GM10248 (cell line): ENCODE data around the gene COL4A2.

Source experiments
- CTCF ChIA-PET: fragments of 300-600 bp; sonication (Branson Sonifier 250); formaldehyde crosslinking; extraction: SDS; loops from one replicate; lab custom pipeline; 2021; ENCODE audit warnings: antibody characterized with exemption; lab: Yijun Ruan, JAX
- POLR2A ChIA-PET: fragments of 350-650 bp; sonication (Branson Sonifier 250); formaldehyde crosslinking; extraction: SDS; loops from one replicate; lab custom pipeline; 2020; ENCODE audit warnings: antibody characterized with exemption; lab: Yijun Ruan, JAX
- DNase-seq: peaks from one replicate; pipeline ENCODE4 v3.0.0; 2012; ENCODE audit errors: extremely low spot score
- TF ChIP-seq, protein P1 (sequence below): IDR thresholded peaks from 2 replicates; pipeline ENCODE4 v1.5.1; 2012; ENCODE audit warnings: mild to moderate bottlenecking, low read depth; ENCODE audit errors: extremely low read depth, missing control alignments, control extremely low read depth

The COL4A2 gene

DNA sequence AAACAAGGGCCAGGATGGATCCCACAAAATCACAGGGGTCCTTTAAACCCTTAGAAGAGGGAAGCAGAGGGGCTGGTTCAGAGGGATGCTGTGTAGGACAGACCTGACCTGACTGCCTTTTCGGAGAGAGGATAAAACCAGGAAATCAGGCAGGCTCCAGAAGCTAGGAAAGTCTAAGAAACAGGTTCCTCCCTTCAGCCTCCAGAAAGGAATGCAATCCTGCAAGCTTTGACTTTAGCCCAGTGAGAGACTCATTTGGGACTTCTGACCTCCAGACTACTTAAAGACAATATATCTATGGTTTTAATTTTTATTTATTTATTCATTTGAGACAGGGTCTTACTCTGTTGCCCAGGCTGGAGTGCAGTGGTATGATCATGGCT is 249.1 kb downstream of the COL4A2 start:
- POLR2A ChIA-PET = no interaction called here
- CTCF ChIA-PET = interaction anchor here (0.7 to 1.5 kb wide), 3 partner anchors 10 to 101 kb away, joined by 4 to 7 read pairs (median 4); no protein-coding TSS in a partner anchor

DNA sequence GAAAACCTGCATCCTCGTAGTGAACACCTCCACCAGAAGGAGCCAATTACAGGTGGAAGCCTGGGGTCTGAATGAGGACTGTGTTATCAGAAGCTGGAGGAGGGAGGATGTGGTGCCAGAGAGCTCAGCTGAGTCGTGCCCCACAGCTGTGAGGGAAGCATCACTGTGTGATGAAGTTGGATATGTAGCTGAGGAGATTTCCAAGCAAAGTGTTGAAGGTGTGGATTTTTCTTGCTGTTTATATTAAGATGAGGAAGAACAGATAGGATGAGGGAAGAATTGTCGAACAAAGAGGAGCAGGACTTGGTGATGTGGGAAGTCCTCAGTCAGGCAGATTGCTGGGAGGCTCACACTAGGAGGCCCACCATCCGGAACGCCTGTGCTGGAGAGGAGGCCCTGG is 250.0 kb downstream of the COL4A2 start:
- ChIA-PET POLR2A (interaction anchor here (0.6 kb wide), 1 partner anchor 158 kb away, joined by 3 read pairs; no protein-coding TSS in a partner anchor), CTCF (interaction anchor here (1.2 to 1.5 kb wide), 3 partner anchors 11 to 30 kb away, joined by 3 to 7 read pairs (median 4); no protein-coding TSS in a partner anchor)
- DNase-seq = no peak
- TF ChIP-seq, protein P1, sequence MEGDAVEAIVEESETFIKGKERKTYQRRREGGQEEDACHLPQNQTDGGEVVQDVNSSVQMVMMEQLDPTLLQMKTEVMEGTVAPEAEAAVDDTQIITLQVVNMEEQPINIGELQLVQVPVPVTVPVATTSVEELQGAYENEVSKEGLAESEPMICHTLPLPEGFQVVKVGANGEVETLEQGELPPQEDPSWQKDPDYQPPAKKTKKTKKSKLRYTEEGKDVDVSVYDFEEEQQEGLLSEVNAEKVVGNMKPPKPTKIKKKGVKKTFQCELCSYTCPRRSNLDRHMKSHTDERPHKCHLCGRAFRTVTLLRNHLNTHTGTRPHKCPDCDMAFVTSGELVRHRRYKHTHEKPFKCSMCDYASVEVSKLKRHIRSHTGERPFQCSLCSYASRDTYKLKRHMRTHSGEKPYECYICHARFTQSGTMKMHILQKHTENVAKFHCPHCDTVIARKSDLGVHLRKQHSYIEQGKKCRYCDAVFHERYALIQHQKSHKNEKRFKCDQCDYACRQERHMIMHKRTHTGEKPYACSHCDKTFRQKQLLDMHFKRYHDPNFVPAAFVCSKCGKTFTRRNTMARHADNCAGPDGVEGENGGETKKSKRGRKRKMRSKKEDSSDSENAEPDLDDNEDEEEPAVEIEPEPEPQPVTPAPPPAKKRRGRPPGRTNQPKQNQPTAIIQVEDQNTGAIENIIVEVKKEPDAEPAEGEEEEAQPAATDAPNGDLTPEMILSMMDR = no peak

More for the DNA sequence above, 249.1 kb downstream of the COL4A2 start:
- TF ChIP-seq, protein P1 = no peak
- DNase-seq = no peak

DNA sequence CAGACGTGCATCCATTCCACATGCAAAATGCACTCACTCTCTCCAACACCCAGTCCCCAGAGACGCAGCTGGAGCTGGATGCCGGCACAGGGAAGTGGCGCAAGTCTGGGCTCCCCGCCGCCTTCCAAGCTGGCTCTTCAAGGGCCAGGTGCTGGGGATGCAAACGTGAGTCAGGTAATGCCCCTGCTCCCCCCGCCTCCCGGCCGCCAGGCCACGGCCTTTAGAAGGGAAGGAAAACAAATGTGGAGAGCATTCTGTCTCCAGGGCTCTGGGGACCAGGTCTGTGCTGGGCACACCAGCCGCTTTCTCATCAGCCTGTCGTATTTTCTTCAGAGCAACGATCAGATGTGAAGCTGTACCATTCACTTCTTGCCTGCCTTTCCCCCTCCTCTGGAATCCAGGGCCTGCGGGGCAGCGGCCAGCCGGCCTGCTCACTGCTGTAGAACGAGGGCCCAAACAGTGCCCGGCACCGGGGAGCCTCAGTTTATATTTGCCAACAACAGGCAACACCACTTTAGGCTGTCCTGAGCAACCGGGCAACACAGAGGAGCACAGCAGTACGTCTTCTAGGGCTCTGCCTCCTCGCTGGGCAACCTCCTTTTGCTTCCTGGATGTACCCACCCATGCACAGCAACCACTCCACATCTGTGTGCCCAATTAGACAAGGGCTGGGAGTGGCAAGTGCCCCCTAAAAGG is 250.7 kb downstream of the COL4A2 start:
- DNase-seq = no peak
- ChIA-PET CTCF (interaction anchor here (0.7 to 1.5 kb wide), 4 partner anchors 11 to 30 kb away, joined by 3 to 7 read pairs (median 4); no protein-coding TSS in a partner anchor), POLR2A (no interaction called here)
- TF ChIP-seq, protein P1 = no peak

DNA sequence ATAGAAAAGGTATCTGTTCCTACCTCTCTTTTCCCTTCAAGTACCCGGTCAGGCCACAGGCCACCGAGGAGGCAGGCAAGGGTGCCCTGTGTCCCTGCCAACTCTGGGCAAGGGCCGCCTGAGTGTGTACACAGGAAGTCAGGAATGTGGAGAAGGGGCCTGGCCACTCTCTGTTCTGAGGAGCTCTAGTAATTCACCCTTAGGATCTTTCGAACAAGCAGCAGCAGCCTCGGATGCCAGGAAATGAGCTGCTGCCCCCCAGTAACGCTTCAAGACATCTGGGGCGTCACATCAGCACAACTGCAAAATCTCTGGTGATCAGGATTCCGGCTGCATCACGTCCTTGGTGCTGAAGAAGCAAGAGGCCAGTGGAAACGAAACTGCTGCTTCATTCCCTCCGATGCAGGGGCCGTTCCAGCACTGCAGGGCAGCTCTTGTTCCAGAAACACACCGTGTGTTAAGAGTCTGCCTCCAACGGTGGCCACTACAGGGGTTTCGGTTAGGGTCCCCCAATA is 252.4 kb downstream of the COL4A2 start:
- TF ChIP-seq, protein P1 = no peak
- ChIA-PET CTCF (interaction anchor here (0.6 to 2.0 kb wide), 4 partner anchors 10 to 104 kb away, joined by 3 to 6 read pairs (median 4); no protein-coding TSS in a partner anchor), POLR2A (interaction anchor here (0.6 to 1.4 kb wide), 2 partner anchors 11 to 22 kb away, joined by 3 to 5 read pairs; no protein-coding TSS in a partner anchor)
- no peak for DNase-seq

DNA sequence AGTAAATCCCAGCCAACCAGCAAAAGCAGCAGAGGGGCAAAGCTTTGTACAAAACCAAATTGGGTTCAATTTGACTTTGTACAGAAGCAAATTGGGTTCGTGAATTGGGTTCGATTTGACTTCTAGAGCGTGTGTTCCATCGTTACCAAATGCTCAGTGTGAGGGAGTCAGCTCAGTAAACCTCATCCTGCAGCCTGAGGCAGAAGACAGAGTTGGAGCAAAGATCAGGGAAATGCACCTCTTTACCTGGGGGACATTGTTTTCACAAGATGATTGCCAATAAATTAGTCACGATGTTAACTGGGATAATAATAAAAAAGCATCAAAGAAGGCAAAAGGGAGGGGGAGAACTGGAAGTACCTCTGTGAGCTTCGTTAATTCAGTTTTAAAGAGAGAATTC is 252.9 kb downstream of the COL4A2 start:
- CTCF ChIA-PET = interaction anchor here (0.6 to 2.0 kb wide), 4 partner anchors 11 to 104 kb away, joined by 3 to 6 read pairs (median 4); no protein-coding TSS in a partner anchor
- DNase-seq = no peak
- TF ChIP-seq, protein P1 = no peak
- POLR2A ChIA-PET = interaction anchor here (1.4 kb wide), 1 partner anchor 11 kb away, joined by 3 read pairs; no protein-coding TSS in a partner anchor

DNA sequence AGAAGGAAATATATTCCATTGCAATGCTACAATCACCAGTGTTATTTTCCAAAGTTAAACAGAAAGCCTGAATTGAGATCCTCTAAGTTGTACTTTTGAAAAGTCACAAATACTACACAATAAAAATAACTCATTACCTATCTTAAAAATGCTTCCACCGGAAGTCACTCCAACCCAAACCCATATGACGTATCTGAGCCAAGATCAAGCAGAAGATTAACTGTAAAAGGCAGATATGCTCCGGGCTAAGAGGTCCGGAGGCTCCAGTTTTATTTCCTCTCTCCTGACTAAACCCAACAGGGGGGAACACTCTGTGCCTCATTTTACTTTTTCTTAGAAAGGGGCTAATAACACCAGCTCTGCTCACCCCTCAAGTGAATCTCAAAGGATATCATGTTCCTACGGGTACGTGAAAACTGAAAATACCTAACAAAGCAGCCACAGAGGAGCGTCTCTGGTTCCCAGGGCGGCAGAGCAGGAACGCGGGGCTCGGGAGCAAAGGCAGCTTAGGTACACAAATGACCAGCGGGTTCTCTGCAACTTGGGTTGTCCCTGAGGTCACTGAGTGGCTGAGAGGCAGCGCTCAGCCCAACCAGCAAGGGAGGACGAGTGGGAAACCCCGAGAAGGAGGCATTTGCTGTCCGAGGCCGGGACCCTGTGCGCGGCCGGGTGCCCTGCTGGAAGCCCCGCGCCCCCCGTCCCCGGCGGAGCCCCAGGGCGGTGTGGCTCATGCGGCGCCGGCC is 253.7 kb downstream of the COL4A2 start:
- DNase-seq = peak; percentile 64
- TF ChIP-seq, protein P1 = no peak
- ChIA-PET POLR2A (interaction anchor here (1.0 kb wide), 1 partner anchor 154 kb away, joined by 4 read pairs; no protein-coding TSS in a partner anchor), CTCF (interaction anchor here (1.2 to 2.0 kb wide), 3 partner anchors 11 to 105 kb away, joined by 3 to 6 read pairs (median 5); no protein-coding TSS in a partner anchor)
